ENCODE results near the gene POLE.

DNA sequence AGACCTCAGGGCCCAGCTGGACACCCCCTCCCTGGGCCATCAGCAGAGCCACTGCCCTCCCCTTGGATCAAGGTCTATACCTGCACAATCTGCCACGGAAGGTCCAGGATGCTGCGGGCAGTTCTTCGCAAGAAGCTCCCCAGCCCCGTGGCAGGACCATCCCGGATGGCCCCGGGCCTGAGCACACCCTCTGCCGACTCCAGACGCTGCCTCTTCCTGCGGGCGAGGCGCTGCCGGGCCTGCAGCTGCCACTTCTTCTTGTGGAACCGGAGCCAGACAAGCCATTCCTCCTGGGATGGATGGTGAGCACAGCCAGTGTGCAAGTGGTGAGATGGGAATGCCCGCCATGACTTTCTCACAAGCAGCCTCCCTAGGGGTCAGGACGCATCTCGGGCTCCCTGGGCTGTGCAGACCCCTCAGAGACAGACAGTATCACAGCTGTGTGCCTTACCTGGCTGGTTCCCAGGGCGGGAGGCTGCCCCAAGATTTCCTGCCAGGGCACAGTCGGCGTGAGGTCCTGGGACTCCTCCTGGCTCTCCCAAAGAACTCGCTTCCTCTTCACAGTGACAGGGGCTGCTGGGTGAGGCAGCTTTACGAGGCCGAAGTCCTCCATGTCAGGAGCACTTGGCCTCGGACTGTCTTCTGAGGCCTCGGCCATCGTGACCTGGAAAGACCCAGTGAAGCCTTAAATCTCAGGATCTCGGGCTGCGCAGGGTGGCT lies 37.8 kb downstream of the POLE start:
- TF ChIP-seq FOXJ3 (CRISPR knock-in tag; IDR thresholded peaks at IDR 0.05; ENCODE audit: borderline replicate concordance) (no peak), ZNF281 (CRISPR knock-in tag; IDR thresholded peaks at IDR 0.05) (no peak), PREB (CRISPR knock-in tag; IDR thresholded peaks at IDR 0.05; ENCODE audit: borderline replicate concordance) (no peak), TCF7 (CRISPR knock-in tag; IDR thresholded peaks at IDR 0.05; ENCODE audit: low read depth) (no peak), SMAD4 (CRISPR knock-in tag; IDR thresholded peaks at IDR 0.05) (no peak), ERG (CRISPR knock-in tag; IDR thresholded peaks at IDR 0.05) (no peak), IRF1 (CRISPR knock-in tag; IDR thresholded peaks at IDR 0.05) (no peak), TEAD4 (CRISPR knock-in tag; IDR thresholded peaks at IDR 0.05) (no peak), CBFB (CRISPR knock-in tag; IDR thresholded peaks at IDR 0.05; ENCODE audit: low read depth) (no peak), CREM (CRISPR knock-in tag; IDR thresholded peaks at IDR 0.05) (no peak)
- TF ChIP-seq, protein P1, sequence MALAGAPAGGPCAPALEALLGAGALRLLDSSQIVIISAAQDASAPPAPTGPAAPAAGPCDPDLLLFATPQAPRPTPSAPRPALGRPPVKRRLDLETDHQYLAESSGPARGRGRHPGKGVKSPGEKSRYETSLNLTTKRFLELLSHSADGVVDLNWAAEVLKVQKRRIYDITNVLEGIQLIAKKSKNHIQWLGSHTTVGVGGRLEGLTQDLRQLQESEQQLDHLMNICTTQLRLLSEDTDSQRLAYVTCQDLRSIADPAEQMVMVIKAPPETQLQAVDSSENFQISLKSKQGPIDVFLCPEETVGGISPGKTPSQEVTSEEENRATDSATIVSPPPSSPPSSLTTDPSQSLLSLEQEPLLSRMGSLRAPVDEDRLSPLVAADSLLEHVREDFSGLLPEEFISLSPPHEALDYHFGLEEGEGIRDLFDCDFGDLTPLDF (CRISPR knock-in tag; IDR thresholded peaks at IDR 0.05): no peak

All from WTC11 (cell line).